CD4-positive, alpha-beta memory T cell (primary cell): ENCODE measurements around the gene ABCA2. TPM values are rescaled to one million over a fixed set of nuclear protein-coding genes. Genes with fewer than 3 reads are reported as not detected.
"Not testable (repeated sequence)": the region's sequence is repeated elsewhere in the genome, so short reads cannot be mapped to it uniquely, and the experiment has no call there.

Experiments
- CTCF ChIA-PET: fragments of 350-600 bp; sonication (Branson Sonifier 250); formaldehyde crosslinking; loops from one replicate; lab custom pipeline; 2021; ENCODE audit warnings: inconsistent platforms; ENCODE audit not compliant: partially characterized antibody; lab: Charles Lee
- POLR2A ChIA-PET: fragments of 350-600 bp; sonication (Branson Sonifier 250); formaldehyde crosslinking; loops from one replicate; lab custom pipeline; 2021; ENCODE audit not compliant: partially characterized antibody; lab: Charles Lee
- DNase-seq, 5 donors: peaks; one replicate each; pipeline versions ENCODE4 v3.0.0 to v3.0.0-alpha.2; 2020 to 2022; ENCODE audit warnings: mixed read lengths in 1 of 5
- H3K27ac ChIP-seq: one replicate; pipeline ENCODE4 v1.7.0; 2013; ENCODE audit warnings: low read depth, low read length
- H3K27me3 ChIP-seq: 2 replicates; pipeline ENCODE4 v1.7.0; 2013; ENCODE audit warnings: mild to moderate bottlenecking, low read length, moderate library complexity; ENCODE audit not compliant: insufficient read depth
- H3K36me3 ChIP-seq: 2 replicates; pipeline ENCODE4 v1.7.0; 2013; ENCODE audit warnings: mild to moderate bottlenecking, low read length, moderate library complexity; ENCODE audit not compliant: insufficient read depth
- H3K4me1 ChIP-seq: 2 replicates; pipeline ENCODE4 v1.7.0; 2013; ENCODE audit warnings: mild to moderate bottlenecking, low read length, moderate library complexity; ENCODE audit not compliant: insufficient read depth
- H3K4me3 ChIP-seq, 2 donors: one replicate each; pipeline ENCODE4 v1.7.0; 2013; ENCODE audit warnings: low read length in 2 of 2, mild to moderate bottlenecking in 1 of 2
- H3K9me3 ChIP-seq, 2 donors: one replicate each; pipeline ENCODE4 v1.7.0; 2013; ENCODE audit warnings: low read length in 2 of 2, control low read depth in 1 of 2; ENCODE audit not compliant: control insufficient read depth in 1 of 2
- H3K27ac Mint-ChIP-seq, 7 donors: one replicate each; pipeline ENCODE4 v1.8.0; 2020 to 2021; ENCODE audit warnings: mixed read lengths in 7 of 7, mild to moderate bottlenecking in 6 of 7, inconsistent platforms in 3 of 7, moderate library complexity in 3 of 7
- H3K27me3 Mint-ChIP-seq, 2 donors: one replicate each; pipeline ENCODE4 v1.8.0; 2020 to 2021; ENCODE audit warnings: mixed read lengths in 2 of 2
- H3K36me3 Mint-ChIP-seq, 2 donors: one replicate each; pipeline ENCODE4 v1.8.0; 2020 to 2021; ENCODE audit warnings: mixed read lengths in 2 of 2, inconsistent platforms in 1 of 2, mild to moderate bottlenecking in 1 of 2
- H3K4me1 Mint-ChIP-seq, 4 donors: one replicate each; pipeline ENCODE4 v1.8.0; 2020 to 2021; ENCODE audit warnings: mixed read lengths in 4 of 4, mild to moderate bottlenecking in 1 of 4
- H3K4me3 Mint-ChIP-seq, 8 donors: one replicate each; pipeline ENCODE4 v1.8.0; 2020 to 2021; ENCODE audit warnings: mixed read lengths in 8 of 8, mild to moderate bottlenecking in 7 of 8, moderate library complexity in 6 of 8, inconsistent platforms in 3 of 8
- H3K9me3 Mint-ChIP-seq, 8 donors: one replicate each; pipeline ENCODE4 v1.8.0; 2020 to 2021; ENCODE audit warnings: mixed read lengths in 8 of 8, mild to moderate bottlenecking in 5 of 8, inconsistent platforms in 3 of 8, moderate library complexity in 1 of 8
- intact Hi-C: fragments of 100-400 bp; cut with micrococcal nuclease; formaldehyde crosslinking; loops from one replicate; pipeline ENCODE4 v1.15.1; 2023
- polyA plus RNA-seq, 2 donors: library from polyadenylated mRNA; unstranded; fragments of 300-500 nt; fragmentation: Illumina TruSeq; gene quantifications; one replicate each; pipeline ENCODE4 v1.2.3, GENCODE V29; 2021
- total RNA-seq, 2 experiments: library from RNA; stranded (reverse); gene quantifications; one replicate each; pipeline ENCODE4 v1.2.3, GENCODE V29; 2021

Gene ABCA2
- total and polyA plus RNA-seq, 4 experiments from 2014 or later = 2.6 to 68.6 (median 37.3) TPM

- Mint-ChIP-seq H3K27ac (peak overlapping the region; percentile 69 to 91 (median 84)), H3K36me3 (peaks cover 0 to 5% of the 10 kb centered on the region in 2 donors), H3K9me3 (no peaks in the 10 kb centered on the region), H3K4me1 (peaks cover 20 to 47% (median 33%) of the 10 kb centered on the region in 4 donors), H3K27me3 (no peaks in the 10 kb centered on the region), H3K4me3 (peak overlapping the region; percentile 73 to 85 (median 80))
- intact Hi-C loops = loop anchor here (1.0 kb wide), 3 partner anchors 86 to 248 kb away; partner anchors contain the start of gene AJM1
- H3K27ac ChIP-seq = peak overlapping the region; percentile 60
- no peaks in the 10 kb centered on the region for H3K27me3 ChIP-seq
- POLR2A ChIA-PET = interaction anchor here (0.6 to 2.6 kb wide), 34 partner anchors 9 to 247 kb away, joined by 3 to 25 read pairs (median 6); partner anchors contain the start of genes AJM1, ANAPC2, CLIC3 and EDF1
- H3K4me1 ChIP-seq = peaks cover 52% of the 10 kb centered on the region
- DNase-seq = peak; percentile 85 to 87 (median 85)
- H3K4me3 ChIP-seq = peak overlapping the region; percentile 34 to 42
- no peaks in the 10 kb centered on the region for H3K36me3 ChIP-seq
- H3K9me3 ChIP-seq = no peaks in the 10 kb centered on the region
- CTCF ChIA-PET = interaction anchor here (0.6 to 4.3 kb wide), 46 partner anchors 9 to 275 kb away, joined by 3 to 84 read pairs (median 6); partner anchors contain the start of genes AJM1, C8G, CLIC3 and FBXW5
Observed at GRCh38 chr9:137034709-137035506, 6.9 kb upstream of the ABCA2 start.

GRCh38 chr9:137034039-137034708 lies 6.1 kb upstream of the ABCA2 start:
- Histone ChIP-seq H3K27me3 (no peaks in the 10 kb centered on the region), H3K36me3 (no peaks in the 10 kb centered on the region), H3K27ac (peak overlapping the region; percentile 60), H3K9me3 (no peaks in the 10 kb centered on the region), H3K4me1 (peaks cover 60% of the 10 kb centered on the region), H3K4me3 (peak overlapping the region; percentile 34 to 42)
- H3K27me3 Mint-ChIP-seq = no peaks in the 10 kb centered on the region
- ChIA-PET CTCF (interaction anchor here (0.6 to 4.3 kb wide), 35 partner anchors 9 to 516 kb away, joined by 3 to 84 read pairs (median 8); partner anchors contain the start of genes AJM1, C8G, CLIC3 and FBXW5), POLR2A (interaction anchor here (0.8 to 2.6 kb wide), 26 partner anchors 8 to 246 kb away, joined by 3 to 25 read pairs (median 6); partner anchors contain the start of genes ANAPC2, CLIC3, FBXW5 and MAN1B1)
- DNase-seq = no peak
- H3K4me1 Mint-ChIP-seq = peaks cover 25 to 54% (median 39%) of the 10 kb centered on the region in 4 donors
- intact Hi-C loops = no loop called here
- no peaks in the 10 kb centered on the region for H3K9me3 Mint-ChIP-seq
- H3K4me3 Mint-ChIP-seq = peak overlapping the region; percentile 74 to 95 (median 80)
- H3K27ac Mint-ChIP-seq = peak overlapping the region; percentile 80 to 93 (median 86)
- peaks cover 0 to 6% of the 10 kb centered on the region in 2 donors for H3K36me3 Mint-ChIP-seq

GRCh38 chr9:137033481-137033880 lies 5.4 kb upstream of the ABCA2 start:
- Histone ChIP-seq H3K4me1 (peaks cover 67% of the 10 kb centered on the region), H3K27ac (peak overlapping the region; percentile 15)
- H3K4me3 ChIP-seq, DNase-seq, H3K36me3 Mint-ChIP-seq, intact Hi-C loops, H3K27me3 ChIP-seq, H3K36me3 ChIP-seq, H3K9me3 ChIP-seq, H3K9me3 Mint-ChIP-seq, H3K27me3 Mint-ChIP-seq: not testable (repeated sequence)
- CTCF ChIA-PET = interaction anchor here (0.9 to 4.3 kb wide), 7 partner anchors 8 to 264 kb away, joined by 3 to 84 read pairs (median 27); partner anchors contain the start of genes AJM1 and NPDC1
- peaks cover 25 to 58% (median 42%) of the 10 kb centered on the region in 4 donors for H3K4me1 Mint-ChIP-seq
- POLR2A ChIA-PET = interaction anchor here (0.8 to 2.5 kb wide), 3 partner anchors 53 to 226 kb away, joined by 3 to 17 read pairs (median 15); partner anchors contain the start of genes MAN1B1 and RABL6
- H3K4me3 Mint-ChIP-seq = peak overlapping the region in 6 of 8 donors; percentile 15 to 95 (median 76)
- peak overlapping the region; percentile 66 to 93 (median 79) for H3K27ac Mint-ChIP-seq

- Histone ChIP-seq H3K27ac (peak overlapping the region; percentile 53), H3K36me3 (no peaks in the 10 kb centered on the region), H3K4me3 (no peak overlapping the region), H3K9me3 (no peaks in the 10 kb centered on the region), H3K4me1 (peaks cover 67% of the 10 kb centered on the region), H3K27me3 (no peaks in the 10 kb centered on the region)
- Mint-ChIP-seq H3K27me3 (no peaks in the 10 kb centered on the region), H3K27ac (peak overlapping the region; percentile 23 to 93 (median 73)), H3K9me3 (no peaks in the 10 kb centered on the region), H3K4me3 (peak overlapping the region in 7 of 8 donors; percentile 42 to 96 (median 79)), H3K36me3 (peaks cover 0 to 6% of the 10 kb centered on the region in 2 donors), H3K4me1 (peaks cover 25 to 58% (median 42%) of the 10 kb centered on the region in 4 donors)
- DNase-seq = no peak
- ChIA-PET POLR2A (interaction anchor here (1.0 to 1.4 kb wide), 3 partner anchors 32 to 225 kb away, joined by 3 to 6 read pairs (median 3); partner anchors contain the start of genes MAN1B1 and RABL6), CTCF (interaction anchor here (0.9 to 4.4 kb wide), 4 partner anchors 14 to 263 kb away, joined by 3 to 51 read pairs (median 18); partner anchors contain the start of gene NPDC1)
- intact Hi-C loops = no loop called here
Observed at GRCh38 chr9:137032858-137033257, 4.8 kb upstream of the ABCA2 start.

- peak within 1 kb of the TSS; percentile 87 to 96 (median 92) for H3K4me3 Mint-ChIP-seq
- POLR2A ChIA-PET = interaction anchor here (0.6 to 8.2 kb wide), 10 partner anchors 10 to 224 kb away, joined by 3 to 52 read pairs (median 3); partner anchors contain the start of genes CLIC3, EDF1, MAN1B1 and PAXX
- Histone ChIP-seq H3K4me1 (peaks cover 73% of the 10 kb centered on the region), H3K27ac (peak within 1 kb of the TSS; percentile 53), H3K9me3 (no peaks in the 10 kb centered on the region), H3K4me3 (peak within 1 kb of the TSS in 1 of 2 donors; percentile 75), H3K27me3 (no peaks in the 10 kb centered on the region), H3K36me3 (no peaks in the 10 kb centered on the region)
- peak within 1 kb of the TSS; percentile 88 to 94 (median 92) for H3K27ac Mint-ChIP-seq
- CTCF ChIA-PET = interaction anchor here (0.7 to 4.4 kb wide), 9 partner anchors 15 to 244 kb away, joined by 3 to 51 read pairs (median 4); partner anchors contain the start of gene NPDC1
- intact Hi-C loops = no loop called here
- H3K36me3 Mint-ChIP-seq = peaks cover 0 to 6% of the 10 kb centered on the region in 2 donors
- H3K27me3 Mint-ChIP-seq = no peaks in the 10 kb centered on the region
- no peaks in the 10 kb centered on the region for H3K9me3 Mint-ChIP-seq
- H3K4me1 Mint-ChIP-seq = peaks cover 27 to 62% (median 44%) of the 10 kb centered on the region in 4 donors
- DNase-seq = peak in 4 of 5 donors; percentile 31 to 71 (median 40)
Observed at GRCh38 chr9:137031904-137032640, 4.0 kb upstream of the ABCA2 start, which contains the start of gene FUT7. TSS of gene FUT7 (minus strand) at chr9:137032088. CDS start at chr9:137031991, 97 bp downstream.
